EL (cell line): ENCODE measurements around the gene SPDYE8.
A peak's percentile ranks its signal among the peaks of the same experiment; 100 is the strongest.
"Not testable (repeated sequence)": the region's sequence is repeated elsewhere in the genome, so short reads cannot be mapped to it uniquely, and the experiment has no call there.

Experiments used
- DNase-seq: peaks from one replicate; pipeline ENCODE4 v3.0.0-alpha.2; 2016

The SPDYE8 gene, protein sequence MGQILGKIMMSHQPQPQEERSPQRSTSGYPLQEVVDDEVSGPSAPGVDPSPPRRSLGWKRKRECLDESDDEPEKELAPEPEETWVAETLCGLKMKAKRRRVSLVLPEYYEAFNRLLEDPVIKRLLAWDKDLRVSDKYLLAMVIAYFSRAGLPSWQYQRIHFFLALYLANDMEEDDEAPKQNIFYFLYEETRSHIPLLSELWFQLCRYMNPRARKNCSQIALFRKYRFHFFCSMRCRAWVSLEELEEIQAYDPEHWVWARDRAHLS

GRCh38 chr7:73029666-73030065 is at the start of gene SPDYE8:
SPDYE8 (minus strand) TSS chr7:73029766; CDS start chr7:73027966, 1,800 bp downstream.
- not testable (repeated sequence) for DNase-seq

DNA sequence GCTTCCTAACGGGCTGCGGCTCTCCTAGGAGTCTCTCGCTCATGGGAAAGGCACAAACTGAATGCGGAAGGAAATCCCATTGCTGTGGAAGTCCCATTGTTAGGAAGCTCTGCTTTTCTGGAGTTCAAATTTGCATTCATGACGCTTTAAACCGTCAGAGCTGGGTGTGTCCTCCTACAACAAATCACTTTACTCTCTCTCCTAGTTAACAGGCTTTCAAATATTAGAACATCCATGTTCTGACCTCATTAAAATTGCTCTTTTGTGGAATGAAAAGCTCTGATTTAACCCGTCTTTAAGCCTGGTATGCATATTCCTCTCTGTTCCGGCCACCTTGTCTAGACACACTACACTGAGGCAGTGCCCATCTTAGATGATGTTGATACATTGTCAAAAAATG is 28.2 kb upstream of the SPDYE8 start, which contains the start of gene SPDYE11:
Gene SPDYE11, minus strand, starts transcription at position 101 of the 400 bp plus-strand sequence. CDS start 1,800 bp downstream, outside the sequence.
- DNase-seq, result not testable (repeated sequence)

DNA sequence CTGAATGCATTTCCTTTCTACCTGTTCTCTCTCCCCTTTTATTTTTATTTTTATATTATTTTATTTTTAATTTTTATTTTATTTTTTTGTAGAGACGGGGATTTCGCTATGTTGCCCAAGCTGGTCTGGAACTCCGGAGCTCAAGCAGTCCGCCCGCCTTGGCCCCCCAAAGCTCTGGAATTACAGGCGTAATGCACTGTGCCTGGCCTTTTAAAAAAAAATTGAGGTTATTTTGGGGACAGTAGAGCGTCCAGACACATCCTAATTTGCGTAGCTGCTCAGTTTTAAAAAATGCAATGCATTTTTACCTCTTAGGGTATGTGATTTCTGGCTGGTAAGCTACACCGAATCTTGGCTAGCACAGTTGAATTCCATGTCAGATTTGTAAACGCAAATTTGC is 23.1 kb downstream of the SPDYE8 start:
- DNase-seq, result not testable (repeated sequence)

- peak; percentile 82 for DNase-seq
Measured at GRCh38 chr7:73005693-73006447, 23.7 kb downstream of the SPDYE8 start.

- DNase-seq, result not testable (repeated sequence)
Measured at GRCh38 chr7:73005356-73005692, 24.2 kb downstream of the SPDYE8 start.

GRCh38 chr7:72997887-72998468 is 31.6 kb downstream of the SPDYE8 start:
- DNase-seq, result not testable (repeated sequence)

GRCh38 chr7:72997447-72997846 is 32.1 kb downstream of the SPDYE8 start:
- DNase-seq, result not testable (repeated sequence)

DNA sequence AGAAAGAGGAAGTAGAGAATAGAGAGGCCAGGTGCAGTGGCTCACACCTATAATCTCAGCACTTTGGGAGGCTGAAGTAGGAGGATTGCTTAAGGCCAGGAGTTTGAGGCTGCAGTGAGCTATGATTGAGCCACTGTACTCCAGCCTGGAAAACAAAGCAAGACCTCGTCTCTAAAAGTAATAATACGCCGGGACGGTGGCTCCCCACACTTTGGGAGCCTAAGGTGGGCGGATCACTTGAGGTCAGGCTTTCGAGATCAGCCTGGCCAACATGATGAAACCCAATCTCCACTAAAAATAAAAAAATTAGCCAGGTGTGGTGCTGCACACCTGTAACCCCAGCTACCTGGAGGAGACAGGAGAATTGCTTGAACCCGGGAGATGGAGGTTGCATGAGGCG is 34.1 kb downstream of the SPDYE8 start:
- DNase-seq, result not testable (repeated sequence)

DNA sequence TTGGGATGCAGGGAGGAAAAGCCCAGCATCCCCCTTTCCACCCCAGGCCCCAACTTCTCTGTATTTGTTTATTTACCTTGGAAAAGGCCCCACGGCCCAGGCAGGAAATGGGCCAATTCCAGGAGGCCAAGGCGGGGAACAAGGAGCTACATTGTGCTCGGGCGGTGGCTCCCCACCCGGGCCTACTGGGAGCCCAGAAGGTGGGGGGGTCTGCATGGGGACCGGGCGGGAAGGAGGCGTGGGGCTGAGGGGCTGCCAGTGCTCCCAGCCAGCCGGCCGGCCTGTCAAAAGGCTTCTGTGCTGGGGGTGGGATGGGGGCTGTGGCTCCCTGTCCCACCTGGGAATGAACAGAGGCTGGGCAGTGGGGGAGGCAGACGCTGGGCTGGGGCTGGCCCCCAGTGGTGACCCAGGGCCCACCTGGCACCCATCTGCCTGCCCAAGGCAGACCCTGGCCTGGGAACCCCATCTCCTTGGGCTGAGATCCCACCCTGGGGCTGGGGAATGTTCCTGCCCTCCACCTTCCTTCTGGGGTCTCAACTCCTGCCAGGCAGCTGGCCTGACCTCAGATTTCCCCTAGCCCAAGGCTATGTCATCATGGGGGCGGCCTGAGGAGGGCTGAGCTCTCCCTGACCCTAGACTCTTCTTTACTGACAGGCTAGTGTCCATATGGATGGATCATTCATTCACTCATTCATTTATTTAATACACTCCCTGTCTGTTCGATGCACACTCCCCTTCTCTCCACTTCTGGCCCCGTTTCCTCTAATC is 39.2 kb downstream of the SPDYE8 start:
- DNase-seq, result not testable (repeated sequence)

DNA sequence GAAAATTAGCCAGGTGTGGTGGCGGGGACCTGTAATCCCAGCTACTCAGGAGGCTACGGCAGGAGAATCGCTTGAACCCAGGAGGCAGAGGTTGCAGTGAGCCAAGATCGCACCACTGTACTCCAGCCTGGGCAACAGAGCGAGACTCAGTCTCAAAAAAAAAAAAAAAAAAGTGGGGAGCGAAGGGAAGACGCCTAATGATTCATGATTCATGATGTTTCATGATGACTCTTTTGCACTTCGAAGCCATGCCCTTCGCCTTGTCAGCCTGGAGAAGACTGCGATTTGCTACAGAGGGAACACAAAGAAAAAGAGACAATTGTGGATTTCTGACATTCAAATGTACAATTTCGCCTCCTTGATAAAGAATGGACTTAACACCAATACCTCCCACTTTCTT is 47.5 kb downstream of the SPDYE8 start:
- DNase-seq, result not testable (repeated sequence)

- DNase-seq, result not testable (repeated sequence)
Measured at GRCh38 chr7:72980382-72980781, 49.2 kb downstream of the SPDYE8 start.

- not testable (repeated sequence) for DNase-seq
Measured at GRCh38 chr7:72976434-72976833, 53.1 kb downstream of the SPDYE8 start.

DNA sequence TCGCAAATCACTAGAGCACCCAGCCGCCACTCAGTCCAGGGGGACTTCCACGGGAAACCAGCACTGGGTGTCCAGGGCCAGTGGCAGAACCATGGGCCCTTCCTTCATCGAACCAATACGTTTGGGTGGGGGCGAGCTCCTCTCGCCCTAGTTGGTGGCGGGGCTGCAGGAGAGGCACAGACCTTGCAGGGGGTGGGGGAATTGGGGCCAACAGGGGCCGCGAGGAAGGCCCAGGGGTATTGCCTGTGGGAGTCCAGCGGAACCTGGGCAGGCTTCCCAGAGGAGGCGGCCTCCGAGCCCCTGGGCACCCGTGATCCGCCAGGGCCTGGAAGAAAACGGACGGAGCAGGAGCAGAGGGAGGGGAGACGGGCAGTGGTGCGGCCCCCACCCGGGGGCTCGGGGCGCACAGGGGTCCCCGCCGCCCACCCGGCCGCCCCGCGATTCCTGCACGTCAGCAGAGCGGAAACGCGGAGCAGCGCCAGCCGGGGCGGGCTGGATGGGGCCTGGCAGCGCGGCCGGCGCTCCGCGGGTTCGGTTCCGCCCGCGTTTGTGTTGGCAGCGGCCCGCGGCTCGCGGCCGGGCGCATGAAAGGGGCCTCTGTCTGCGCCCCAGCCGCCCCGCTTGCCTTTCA is 53.8 kb downstream of the SPDYE8 start:
- DNase-seq, result not testable (repeated sequence)

DNA sequence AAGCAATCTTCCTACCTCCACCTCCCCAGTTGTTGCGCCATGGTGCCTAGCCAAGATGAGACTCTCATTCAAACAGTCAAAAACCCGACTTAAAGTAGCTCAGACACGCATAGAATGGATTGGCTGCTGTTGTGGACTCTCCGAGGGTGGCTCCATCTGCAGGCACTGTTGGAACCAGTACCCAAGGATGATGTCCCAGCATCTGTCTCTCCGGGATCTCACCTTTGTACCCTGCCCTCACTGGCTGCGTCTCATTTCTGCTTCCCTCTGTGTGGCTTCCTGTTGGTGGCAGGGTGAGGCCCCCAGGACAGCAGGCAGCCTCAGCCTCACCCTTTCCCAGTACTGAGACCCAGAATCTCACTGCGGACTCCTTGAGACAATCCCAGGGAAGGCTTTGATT is 54.8 kb downstream of the SPDYE8 start:
- not testable (repeated sequence) for DNase-seq

- DNase-seq, result not testable (repeated sequence)
Measured at GRCh38 chr7:72971505-72971904, 58.1 kb downstream of the SPDYE8 start.
